8988T (cell line): ENCODE data around the gene CCDC9B.

ENCODE experiments used
- DNase-seq: peaks from one replicate; pipeline ENCODE4 v3.0.0; 2011

Gene CCDC9B

DNA sequence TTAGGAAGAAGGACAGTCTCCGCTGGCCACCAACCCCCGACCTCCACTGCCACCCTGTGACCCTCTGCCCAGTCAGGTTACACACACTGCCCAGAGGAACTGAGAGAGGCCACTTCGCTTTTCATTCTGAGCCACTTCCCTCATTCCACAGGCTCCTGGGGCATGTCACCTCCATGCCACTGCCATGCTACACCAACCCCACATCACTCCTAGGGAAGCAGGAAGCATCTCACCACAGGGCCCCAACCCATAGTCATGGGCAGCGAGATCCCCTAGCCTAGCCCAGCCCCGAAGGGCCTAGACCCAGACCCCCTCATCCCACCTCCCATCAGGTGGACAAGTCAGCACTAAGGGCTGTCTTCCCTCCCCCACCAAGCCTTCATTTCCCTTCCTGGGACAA, 34.4 kb downstream of the CCDC9B start:
- no peak for DNase-seq

DNA sequence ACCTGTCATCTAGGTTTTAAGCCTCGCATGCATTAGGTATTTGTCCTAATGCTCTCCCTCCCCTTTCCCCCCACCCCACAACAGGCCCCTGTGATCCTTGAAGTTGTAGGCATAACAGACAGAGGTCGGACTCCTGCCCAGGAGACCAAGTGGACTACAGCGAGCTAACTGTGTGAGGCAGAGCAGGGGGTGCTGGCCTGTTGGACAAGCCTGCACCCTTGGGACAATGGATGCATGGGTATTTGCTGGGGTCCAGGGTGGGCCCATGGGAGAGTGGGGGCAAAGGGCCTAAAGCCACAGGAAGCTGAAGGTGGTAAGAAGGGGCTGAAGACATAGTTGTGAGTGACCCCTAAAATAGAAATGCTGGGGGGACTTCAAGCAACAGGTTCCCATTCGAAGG, 35.5 kb downstream of the CCDC9B start:
- DNase-seq = no peak

DNA sequence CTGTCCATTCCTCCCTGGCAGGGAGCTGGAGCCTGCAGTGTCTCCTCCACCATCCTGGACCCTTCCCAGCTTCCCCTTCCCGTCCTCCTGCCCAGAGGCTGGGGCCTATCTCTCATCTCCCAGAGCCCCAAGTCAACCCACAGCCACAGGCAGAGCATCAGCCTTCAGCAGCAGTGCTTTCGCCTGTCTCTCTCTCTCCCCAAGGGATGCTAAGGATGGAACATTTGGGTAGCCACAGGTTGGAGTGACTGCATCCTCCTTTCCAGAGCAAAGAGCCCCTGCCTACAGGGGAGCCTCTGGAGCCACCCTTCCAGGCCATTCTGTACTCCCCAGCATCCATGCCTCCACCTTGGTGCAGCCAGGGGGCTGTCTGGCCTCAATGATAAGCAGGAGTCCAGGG, 37.2 kb downstream of the CCDC9B start:
- DNase-seq = no peak

DNA sequence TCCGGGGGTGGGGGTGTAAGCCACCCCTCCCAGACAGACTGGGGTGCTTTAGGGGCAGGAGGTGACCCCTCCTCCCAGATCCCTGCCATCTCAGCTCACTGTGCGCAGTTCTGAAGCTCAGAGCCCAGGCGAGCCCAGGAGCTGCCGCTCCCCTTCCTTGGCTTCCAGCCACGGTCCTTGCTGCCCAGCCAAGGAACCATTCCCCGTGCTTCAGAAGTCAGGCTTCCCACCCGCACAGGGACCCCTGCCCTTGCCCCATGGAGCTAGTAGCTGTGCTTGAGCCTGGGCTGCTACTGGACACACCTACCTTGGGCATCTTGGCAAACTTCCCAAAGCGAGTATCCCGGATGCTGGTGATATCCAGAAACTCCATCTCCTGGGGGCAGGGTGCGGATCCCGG, 37.8 kb downstream of the CCDC9B start:
- no peak for DNase-seq

DNA sequence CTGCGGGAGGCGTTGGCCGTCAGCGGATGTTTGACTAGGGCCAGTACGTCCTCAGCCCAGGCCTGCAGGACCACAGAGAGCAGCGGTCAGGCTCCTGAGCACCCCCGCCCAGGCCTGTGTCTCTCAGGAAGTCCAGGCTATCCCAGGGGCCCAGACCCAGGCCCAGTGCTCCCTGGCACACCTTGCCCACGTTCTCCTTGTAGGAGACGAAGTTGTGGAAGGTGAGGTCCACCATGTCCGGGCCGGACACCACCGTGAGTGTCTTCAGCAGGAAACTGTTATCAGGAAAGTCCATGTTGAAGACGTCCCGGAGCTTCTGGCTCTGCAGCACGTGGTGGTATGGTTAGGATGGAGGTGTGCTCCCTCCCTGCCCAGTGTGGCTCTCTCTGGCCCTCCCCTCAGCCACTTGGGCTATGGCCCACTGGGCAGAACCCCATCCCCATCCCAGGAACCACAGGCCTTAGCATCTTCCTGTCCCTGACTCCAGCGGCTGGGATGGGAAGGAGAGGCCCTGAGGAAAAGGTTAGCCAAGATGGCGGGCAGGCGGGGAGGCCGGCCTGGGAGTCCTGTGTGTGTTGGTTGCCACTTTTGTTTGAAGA, 38.4 kb downstream of the CCDC9B start:
- no peak for DNase-seq

DNA sequence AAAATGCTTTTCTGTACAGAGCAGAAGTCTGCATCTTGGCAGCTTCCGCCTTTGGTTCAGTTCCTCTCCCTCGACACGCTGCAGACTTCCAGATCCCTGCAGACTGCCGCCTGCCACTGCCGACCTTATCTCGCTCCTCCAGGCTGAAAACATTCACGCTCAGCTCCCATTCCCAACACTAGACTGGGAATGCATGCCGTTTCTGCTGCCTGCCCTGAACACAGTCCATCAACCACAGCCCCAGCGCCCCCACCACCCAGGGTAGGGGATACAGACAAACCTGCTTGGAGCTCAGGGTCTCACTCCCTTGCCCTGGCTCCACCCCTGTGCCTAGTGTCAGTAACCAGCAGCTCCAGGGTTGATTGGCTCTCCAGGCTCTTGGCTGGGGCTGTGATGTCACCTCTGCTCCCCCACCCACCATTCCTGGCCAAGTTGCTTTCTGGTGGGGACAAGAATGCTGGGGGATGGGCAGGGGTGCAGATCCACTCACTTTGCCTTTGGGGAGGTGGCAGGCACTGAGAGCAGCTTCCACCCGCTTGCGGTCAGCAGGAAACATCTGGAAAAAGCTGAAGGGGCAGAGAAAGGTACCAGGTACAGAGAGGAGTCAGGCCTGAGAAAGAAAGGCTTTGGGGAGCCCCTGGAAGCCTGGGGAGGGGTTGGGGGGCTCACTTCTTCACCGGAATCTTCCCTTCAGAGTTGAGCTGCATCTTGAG, 39.1 kb downstream of the CCDC9B start:
- DNase-seq = no peak

DNA sequence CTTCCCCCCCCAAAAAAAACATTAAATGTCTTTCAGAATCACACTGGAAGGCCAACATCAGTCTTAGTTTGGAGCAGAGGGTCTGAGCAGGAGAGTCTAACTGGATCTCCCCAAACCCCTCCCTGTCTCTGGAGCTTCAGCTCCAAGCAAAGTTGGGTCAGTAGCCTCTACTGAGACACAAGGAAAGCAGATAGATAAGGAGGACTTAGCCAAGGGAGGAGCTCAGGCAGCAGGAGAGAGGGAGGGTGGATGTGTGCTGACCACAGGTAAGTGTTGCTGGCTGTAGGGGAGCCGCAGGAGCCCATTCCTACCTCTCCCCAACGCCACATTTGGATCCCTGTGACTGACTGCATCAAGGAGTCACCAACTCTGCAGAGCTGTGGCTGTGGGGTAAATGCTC, 40.0 kb downstream of the CCDC9B start:
- DNase-seq = no peak

DNA sequence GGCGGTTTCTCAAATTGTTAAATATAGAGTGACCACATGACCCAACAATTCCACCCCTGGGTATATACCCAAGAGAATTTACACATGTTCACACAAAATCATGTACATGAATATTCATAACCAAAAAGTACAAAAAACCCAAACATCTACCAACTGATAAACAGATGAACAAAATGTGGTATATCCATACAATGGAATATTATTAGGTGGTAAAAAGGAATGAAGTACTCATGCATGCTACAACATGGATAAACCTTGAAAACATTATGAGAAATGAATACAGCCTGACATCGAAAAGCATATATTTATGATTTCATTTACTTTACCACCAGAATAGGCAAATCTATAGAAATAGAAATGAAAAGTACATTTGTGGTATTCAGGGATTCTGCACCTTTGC, 40.4 kb downstream of the CCDC9B start:
- DNase-seq = no peak

DNA sequence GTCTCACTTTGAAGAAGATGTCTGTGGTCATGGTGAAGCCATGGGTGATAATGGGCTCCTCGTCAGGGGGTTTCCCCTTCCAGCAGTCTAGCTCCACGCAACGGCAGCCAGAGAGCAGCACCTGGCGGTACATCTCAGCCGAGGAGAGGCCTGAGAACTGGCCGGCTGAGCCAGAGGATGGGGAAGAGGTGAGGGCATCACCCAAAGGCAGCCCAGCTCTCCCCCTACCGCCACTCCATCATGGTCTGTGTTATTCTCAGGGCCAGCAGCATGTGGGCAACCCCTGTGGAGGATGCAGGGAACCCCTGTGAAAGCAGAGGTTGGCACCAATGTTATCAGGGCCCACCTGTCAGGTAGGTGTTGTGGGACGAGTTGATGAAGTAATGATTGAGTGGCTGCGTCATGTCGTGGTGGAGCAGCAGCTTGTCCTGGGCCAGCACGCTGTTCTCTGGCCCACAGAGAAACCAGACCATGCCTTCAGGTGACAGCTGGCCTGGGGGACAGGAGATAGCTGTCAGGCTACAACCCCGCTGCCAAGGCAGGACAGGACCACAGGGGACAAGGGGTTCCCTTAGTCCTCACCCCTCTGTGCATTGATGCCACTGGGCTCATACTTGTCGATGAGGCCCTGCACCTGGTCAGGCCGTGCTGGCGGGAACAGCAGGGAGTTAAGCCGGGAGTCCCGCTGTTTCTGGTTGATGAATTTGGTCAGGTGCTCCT, 42.4 kb downstream of the CCDC9B start:
- no peak for DNase-seq

DNA sequence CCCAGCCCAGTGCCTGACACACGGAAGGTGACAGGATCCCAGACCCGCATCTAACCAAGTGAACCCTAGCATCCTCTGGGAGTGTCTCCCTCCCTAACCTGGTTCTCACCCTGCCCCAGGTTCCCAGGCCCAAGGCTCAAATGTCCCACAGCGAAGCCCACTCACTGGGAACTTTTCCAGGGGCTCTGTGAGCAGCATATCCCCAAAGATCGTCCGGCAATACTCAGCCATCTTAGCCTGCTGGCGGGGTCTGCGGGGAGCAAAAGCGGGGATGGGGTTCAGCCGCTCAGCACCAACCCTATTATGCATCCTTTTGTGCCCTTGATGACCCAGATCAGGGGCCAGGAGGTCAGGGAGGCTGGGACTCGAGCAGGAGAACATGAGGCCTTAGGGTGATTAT, 43.4 kb downstream of the CCDC9B start:
- no peak for DNase-seq

DNA sequence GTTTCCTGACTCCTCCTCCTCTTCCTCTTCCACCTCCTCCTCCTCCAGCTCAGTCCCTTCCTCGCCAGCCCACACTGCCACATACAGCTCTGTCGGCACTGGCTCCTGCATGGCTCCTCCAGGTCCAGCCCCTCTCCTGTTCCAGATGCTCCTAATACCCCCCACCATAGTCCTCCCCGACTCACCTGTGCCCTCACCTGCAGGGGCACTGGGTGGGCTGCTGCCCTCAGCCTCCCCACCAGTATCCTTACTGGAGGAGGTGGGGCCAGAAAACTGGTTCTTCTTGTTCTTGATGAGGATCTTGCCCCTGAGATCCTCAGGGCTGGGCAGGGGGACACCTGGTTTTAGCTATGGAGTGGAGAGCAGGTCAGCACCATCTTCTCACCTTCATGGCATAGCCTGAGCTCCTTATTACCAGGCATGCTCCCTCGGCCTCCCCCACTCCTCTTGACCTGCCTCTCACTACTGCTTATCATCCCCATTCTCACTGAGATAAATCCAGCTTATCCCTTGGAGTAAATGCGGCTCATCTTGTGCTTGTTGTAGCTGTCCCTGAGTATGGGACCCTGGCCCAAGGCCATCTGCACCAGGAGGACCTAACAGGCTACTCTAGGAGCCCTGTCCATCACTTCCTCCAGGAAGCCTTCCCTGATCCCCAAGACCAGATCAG, 44.0 kb downstream of the CCDC9B start:
- no peak for DNase-seq

DNA sequence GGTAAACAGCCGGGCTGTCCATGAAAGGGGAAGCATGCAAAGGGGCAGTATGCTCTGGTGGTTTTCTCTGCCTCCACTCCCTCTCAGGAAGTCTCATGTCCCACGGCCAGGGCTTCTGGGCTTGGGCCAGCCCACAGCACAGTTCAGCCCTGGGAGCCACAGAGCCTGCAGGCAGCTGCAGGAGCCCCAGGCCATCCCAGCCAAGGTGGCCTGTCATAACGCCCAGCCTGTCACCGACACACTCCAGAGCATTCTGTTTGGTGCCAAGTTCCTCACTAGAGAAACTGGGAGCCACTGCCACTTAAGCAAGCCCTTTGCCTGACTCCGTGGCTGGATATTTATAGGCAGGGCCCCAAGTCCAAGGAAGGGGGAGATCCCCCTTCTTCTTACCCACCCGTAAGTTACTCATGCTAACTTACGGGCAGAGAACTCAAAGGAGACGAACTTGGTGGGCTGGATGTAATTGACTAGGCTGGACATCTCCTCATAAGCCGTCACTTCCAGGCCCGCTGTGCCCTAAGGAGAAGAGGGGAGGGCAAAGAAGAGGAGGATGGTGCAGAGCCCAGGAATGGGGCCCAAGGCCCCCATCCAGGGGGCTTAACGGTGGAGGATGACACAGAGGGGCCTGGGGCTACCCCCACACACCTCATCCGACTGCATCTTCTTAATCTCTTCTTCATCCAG, 44.7 kb downstream of the CCDC9B start:
- no peak for DNase-seq

DNA sequence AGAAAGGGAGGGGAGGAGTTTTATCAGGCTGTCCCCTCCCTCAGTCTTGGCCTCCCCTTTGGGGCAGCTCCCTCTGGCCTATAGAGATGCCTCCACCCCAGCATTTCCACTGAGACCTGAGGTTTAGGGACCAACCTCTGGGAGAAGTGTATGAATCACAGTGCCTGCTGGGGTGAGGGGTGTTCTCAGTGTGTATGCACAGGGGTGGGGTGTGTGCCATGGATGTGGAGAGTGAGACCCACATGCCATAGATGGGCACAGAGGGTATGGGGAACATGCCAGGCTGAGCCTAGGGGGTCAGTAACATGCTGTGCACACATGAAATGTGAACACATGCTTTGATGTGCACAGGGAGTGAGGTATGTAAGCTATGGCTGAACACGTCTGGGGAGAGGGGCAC, 45.4 kb downstream of the CCDC9B start:
- no peak for DNase-seq

DNA sequence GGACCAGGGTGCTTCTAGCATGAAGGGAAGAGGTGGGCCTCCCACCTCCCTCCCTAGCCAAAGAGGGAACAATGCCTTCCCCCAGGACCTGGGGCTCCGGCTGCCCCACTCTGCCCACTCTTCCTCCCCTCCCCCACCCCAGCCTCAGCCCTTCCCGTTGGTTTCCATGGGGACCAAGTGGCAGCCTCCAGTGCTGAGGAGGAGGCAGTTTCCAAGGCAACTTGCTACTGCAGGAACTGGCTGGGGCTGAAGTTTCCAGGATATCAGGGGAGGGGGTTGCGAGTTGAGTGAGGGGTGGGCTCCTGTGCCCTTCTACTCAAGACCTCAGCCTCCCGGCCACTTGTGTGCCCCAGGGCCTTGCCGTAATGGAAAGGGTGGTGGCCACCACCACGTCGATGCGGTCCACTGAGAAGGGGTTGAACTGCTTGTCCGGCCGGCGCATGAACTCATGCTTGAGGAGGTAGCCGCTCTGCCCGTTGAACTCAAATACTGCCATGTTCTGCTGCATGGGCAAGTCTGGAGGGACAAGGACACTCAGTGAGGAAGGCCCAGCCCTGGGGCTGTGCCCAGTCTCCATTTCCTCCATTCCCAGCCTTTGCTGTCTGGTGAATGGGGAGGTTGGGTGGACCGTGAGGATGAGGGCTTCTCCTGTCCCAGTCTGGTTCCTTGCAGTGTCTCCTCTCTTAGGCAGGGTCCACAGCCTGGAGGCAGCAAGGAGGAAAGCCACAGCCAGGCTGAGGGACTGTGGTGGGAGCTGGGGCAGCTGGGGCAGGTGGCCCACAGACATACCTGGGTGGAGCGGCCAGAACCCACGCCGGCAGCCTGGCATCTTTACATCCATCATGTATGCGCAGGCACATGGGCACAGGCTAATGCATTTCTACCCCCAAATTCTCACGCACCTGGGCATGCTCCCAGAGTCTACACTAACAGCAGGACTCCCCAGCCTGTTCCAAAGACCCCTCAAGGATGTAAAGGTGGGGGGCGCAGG, 46.5 kb downstream of the CCDC9B start:
- no peak for DNase-seq

DNA sequence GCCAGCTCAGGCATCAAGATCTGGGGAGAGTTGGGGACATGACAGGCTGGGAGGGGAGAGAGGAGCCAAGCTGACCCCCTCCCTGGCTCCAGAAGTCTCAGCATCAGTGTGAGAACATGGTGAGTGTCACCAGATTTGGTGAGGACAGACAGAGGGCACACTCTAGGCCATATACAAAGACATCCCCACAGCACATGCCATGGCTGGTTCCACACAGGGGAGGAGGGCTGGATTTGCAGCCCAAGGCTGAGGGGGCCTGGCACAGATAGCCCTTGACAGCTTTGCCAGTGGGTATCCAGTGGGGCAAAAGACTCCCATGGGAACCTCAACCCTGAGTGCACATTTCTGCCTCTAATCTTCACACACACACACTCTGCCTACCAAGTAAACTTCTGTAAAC, 47.7 kb downstream of the CCDC9B start:
- no peak for DNase-seq

DNA sequence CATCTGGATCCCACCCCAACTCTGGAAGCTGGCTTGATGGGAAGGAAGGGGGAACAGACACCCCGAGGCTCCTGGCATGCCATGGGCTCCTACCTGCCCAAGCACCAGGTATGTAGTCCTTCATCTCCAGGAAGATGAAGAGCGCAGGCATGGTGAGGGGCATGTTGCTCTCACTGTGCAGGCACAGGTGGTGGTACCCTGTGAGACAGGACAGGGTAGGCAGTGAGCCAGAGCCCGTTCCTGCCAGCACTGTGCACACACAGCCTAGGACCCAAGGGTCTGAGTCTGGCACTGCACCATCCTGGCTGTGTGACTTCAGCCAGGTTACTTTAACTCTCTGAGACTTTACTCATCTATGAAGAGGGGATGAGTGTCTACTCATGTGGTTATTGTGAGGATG, 48.5 kb downstream of the CCDC9B start:
- DNase-seq = no peak

DNA sequence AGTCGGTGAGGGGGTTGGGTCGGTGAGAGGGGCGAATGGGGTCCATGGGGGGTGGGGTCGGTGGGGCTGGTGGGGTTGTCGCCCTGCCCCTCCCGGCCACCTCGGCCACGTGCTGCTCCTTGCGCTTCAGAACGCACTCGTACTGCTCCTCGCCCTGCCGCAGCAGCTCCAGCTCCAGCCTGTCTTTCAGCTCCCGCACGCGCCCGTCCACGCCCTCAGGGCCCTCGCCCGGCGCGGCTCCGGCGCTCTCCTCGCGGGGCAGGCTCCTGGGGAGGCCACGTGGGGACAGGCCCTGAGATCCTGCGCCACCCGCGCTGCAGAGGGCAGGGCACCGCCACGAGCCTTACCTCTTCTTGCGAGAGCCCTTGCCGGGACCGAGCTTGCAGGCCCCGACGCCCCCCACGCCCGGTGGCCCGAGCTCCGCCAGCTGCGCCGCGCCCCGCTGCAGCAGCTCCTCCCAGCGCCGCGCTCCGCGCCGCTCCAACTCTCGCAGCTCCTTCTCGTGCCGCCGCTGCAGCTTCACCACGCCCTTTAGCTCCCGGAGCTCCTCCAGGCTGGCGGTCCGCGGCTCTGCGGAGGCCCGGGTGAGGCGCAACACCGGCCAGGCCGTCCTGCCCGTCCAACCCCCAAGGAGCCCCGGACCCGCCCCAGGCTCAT, 49.7 kb downstream of the CCDC9B start:
- DNase-seq = no peak

DNA sequence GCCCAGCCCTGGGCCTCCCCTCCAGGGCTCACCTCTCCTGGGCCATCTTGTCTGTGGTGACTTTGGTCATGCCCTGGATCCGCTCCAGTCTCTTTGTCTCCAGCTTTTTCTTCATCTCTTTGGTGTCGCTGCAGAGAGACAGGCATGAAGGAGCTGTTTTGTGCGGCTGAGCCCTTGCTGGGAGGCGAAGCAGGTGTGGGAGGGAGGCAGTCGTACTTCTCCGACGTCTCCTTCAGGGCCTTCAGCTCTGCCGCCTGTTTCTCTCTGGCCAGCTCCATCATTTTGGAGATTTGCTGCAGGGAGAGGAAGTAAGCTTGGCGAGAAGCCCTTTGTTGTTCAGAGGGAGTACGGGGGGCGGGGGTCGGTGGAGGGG, 50.2 kb downstream of the CCDC9B start:
- DNase-seq = no peak

DNA sequence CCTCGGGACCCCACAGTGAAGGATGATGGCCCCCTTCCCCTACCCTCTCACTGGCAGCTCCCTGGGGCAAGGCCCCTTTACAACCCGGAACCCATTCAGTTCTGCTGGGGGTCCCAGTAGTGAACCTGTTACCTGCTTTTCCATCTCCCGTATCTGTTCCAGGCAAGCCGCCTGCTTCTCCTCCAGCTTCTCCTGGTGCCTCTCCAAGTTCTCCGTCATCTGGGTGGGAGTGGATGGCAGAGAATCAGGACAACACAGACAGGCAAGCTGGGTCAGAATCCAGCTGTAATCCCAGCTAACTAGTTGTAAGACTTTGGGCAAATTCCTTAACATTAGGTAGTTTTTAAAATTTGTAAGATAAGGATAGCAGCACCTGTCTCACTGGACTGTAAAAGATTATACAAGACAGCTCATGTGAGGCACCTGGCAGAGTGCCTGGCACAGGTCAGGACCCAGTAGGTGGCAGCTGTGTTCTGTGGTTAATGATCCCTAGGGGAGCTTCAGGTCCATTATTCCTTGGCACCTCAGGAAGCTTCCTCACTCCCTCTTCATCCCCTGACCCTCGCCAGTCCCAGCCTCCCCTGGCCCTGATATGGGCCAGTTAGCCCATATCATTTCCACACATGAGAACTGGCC, 51.5 kb downstream of the CCDC9B start:
- no peak for DNase-seq

DNA sequence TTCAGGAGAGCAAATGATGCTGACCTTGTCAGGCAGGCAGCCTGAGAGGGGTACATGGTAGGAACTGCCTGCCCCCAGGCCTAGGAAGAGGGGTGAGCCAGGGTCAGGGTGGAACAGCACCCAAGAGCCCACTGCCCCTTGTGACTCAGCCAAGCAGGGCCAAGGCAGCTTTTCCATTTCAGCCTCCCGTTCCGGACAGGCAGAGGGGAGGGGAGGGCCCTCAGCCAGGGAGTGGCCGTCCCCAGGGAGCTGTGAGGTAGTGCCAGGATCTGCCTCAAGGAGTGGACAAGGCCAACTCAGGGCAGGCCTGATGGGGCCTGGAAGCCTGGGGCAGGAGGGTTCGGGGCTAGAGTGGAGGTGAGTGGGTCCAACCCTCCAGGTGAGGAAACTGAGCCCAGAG, 52.8 kb downstream of the CCDC9B start:
- no peak for DNase-seq

DNA sequence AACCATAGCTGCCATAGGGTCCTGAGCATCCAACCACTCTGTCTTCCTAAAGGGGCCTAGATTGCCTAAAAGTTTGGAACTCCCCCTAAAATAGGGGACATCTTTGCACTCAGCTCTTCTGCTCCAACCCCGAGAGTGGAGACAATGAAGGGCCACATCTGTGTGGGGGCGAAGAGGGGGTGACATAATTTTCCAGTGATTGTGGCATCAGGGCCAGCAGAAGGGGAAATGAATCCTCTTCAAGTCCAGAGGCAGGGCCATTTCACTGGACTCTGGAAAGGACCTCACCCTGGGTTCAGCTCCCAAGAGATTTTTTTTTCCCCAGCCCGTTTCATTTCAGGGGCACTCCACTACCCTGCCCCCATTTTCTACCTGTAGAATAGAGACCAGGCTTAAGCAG, 53.2 kb downstream of the CCDC9B start:
- no peak for DNase-seq
